ENCODE measurements around the gene SUPT6H.

DNA sequence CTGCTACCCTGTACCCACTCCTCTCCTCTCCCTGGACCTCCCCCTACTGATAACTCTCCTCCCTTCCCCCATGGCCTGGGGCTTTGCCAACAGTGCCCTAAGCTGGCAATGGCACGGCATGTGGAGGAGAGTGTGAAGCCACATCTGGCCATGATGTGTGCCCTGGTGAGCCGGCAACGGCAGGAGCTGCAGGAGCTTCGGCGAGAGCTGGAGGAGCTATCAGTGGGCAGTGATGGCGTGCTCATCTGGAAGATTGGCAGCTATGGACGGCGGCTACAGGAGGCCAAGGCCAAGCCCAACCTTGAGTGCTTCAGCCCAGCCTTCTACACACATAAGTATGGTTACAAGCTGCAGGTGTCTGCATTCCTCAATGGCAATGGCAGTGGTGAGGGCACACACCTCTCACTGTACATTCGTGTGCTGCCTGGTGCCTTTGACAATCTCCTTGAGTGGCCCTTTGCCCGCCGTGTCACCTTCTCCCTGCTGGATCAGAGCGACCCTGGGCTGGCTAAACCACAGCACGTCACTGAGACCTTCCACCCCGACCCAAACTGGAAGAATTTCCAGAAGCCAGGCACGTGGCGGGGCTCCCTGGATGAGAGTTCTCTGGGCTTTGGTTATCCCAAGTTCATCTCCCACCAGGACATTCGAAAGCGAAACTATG is 87.0 kb downstream of the SUPT6H start:
- TF ChIP-seq CTCF (IDR thresholded peaks at IDR 0.05): no peak
- no peak for TF ChIP-seq POLR2A (IDR thresholded peaks at IDR 0.05)
